ENCODE data around the gene COG2. TPM values are rescaled to one million over a fixed set of nuclear protein-coding genes. Genes with fewer than 3 reads are reported as not detected.

COG2 gene
- total and polyA plus RNA-seq, 2 of the 13 experiments (the other 11 are each of a cell fraction or from before 2014, with no cell fraction given): 16.8 to 36.3 TPM

DNA sequence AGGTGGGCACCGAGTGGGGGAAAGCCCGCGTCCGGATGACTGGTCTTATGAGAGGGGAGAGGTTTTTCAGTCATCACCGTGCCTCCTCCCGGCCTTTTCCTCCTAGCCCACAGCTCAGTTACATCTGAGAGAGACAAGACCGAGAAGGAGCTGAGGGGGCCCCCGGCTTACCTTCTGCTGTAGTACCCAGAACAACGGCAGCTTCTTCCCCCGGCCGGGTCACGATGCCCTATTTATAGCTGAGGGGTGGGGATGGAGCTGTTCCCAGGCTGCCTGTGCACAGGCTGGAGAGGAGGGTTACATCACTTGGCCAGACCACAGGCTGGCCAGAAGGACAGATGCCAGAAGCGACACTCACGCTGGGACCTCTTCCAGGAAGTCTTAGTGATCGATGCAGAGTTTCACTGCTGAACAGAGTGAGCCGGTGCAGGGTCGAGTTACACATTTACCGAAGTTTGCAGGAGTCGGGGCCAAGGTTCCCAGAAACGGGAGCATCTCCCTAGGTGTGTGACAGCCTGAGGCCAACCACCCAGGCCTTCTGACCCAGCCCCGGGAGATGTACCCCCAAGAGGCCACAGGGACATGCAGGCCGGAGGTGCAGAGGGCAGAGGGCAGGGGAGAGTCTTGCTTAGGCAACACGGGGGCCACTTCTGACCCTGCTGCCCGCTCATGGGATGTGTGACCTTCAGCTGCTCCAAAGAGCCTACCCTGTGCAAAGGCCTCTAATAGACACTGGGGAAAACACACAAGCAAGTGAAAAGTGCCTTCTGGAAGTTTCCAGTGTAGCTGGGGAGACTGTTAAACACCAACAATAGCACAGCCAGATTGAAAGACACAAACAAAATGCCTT is 71.9 kb downstream of the COG2 start, which contains the start of gene AGT (continued):
- TF ChIP-seq RBM39 (IDR thresholded peaks at IDR 0.05; ENCODE audit: low read depth, low read length, poor library complexity, severe bottlenecking) (peak; percentile 55), JUND (CRISPR knock-in tag; IDR thresholded peaks at IDR 0.05) (peak; percentile 80), ZSCAN22 (CRISPR knock-in tag; IDR thresholded peaks at IDR 0.05) (peak; percentile 73; the same call in 1 of the 2 replicates), ZNF839 (CRISPR knock-in tag; IDR thresholded peaks at IDR 0.05; ENCODE audit: borderline replicate concordance) (0 out of 2 replicates have a peak, but pooled peaks have one; percentile 13), NR1H2 (CRISPR knock-in tag; IDR thresholded peaks at IDR 0.05; ENCODE audit: borderline replicate concordance, low read depth) (no peak), FOXM1 (CRISPR knock-in tag; IDR thresholded peaks at IDR 0.05) (no peak), THAP11 (CRISPR knock-in tag; IDR thresholded peaks at IDR 0.05) (peak; percentile 79), NCOR1 (IDR thresholded peaks at IDR 0.05; ENCODE audit: borderline replicate concordance, low read length) (peak; percentile 96), FLYWCH1 (CRISPR knock-in tag; IDR thresholded peaks at IDR 0.05) (no peak), ZNF569 (CRISPR knock-in tag; IDR thresholded peaks at IDR 0.05; ENCODE audit: borderline replicate concordance) (peak; percentile 83; the same call in 1 of the 2 replicates), PHF5A (CRISPR knock-in tag; IDR thresholded peaks at IDR 0.05; ENCODE audit: low read depth, unreplicated experiment) (peak; percentile 56), RFX5 (IDR thresholded peaks at IDR 0.05; ENCODE audit: low read depth, low read length) (no peak), REXO4 (CRISPR knock-in tag; IDR thresholded peaks at IDR 0.05; ENCODE audit: borderline replicate concordance) (no peak), WIZ (CRISPR knock-in tag; IDR thresholded peaks at IDR 0.05) (no peak; the same call in 1 of the 2 replicates), ZNF501 (CRISPR knock-in tag; IDR thresholded peaks at IDR 0.05) (peak; percentile 49; the same call in 1 of the 2 replicates), NR2C2 (CRISPR knock-in tag; IDR thresholded peaks at IDR 0.05; ENCODE audit: borderline replicate concordance) (peak; percentile 98), HES4 (CRISPR knock-in tag; IDR thresholded peaks at IDR 0.05; ENCODE audit: borderline replicate concordance) (peak; percentile 35; the same call in 1 of the 2 replicates), JUNB (CRISPR knock-in tag; IDR thresholded peaks at IDR 0.05; ENCODE audit: borderline replicate concordance) (peak; percentile 65; the same call in 1 of the 2 replicates), ZNF598 (CRISPR knock-in tag; IDR thresholded peaks at IDR 0.05; ENCODE audit: borderline replicate concordance) (no peak; the same call in 1 of the 2 replicates), ZC3H4 (CRISPR knock-in tag; IDR thresholded peaks at IDR 0.05; ENCODE audit: borderline replicate concordance) (no peak), RAD51 (IDR thresholded peaks at IDR 0.05; ENCODE audit: borderline replicate concordance) (no peak), KAT2B (IDR thresholded peaks at IDR 0.05; ENCODE audit: borderline replicate concordance, low read depth, low read length) (peak; percentile 2; the same call in 1 of the 2 replicates), ZNF256 (CRISPR knock-in tag; conservative IDR thresholded peaks at IDR 0.05) (peak; percentile 29), NCOA1 (CRISPR knock-in tag; IDR thresholded peaks at IDR 0.05) (peak; percentile 99), RFX3 (CRISPR knock-in tag; IDR thresholded peaks at IDR 0.05) (0 out of 2 replicates have a peak, but pooled peaks have one; percentile 31)
- TF ChIP-seq, protein P1, sequence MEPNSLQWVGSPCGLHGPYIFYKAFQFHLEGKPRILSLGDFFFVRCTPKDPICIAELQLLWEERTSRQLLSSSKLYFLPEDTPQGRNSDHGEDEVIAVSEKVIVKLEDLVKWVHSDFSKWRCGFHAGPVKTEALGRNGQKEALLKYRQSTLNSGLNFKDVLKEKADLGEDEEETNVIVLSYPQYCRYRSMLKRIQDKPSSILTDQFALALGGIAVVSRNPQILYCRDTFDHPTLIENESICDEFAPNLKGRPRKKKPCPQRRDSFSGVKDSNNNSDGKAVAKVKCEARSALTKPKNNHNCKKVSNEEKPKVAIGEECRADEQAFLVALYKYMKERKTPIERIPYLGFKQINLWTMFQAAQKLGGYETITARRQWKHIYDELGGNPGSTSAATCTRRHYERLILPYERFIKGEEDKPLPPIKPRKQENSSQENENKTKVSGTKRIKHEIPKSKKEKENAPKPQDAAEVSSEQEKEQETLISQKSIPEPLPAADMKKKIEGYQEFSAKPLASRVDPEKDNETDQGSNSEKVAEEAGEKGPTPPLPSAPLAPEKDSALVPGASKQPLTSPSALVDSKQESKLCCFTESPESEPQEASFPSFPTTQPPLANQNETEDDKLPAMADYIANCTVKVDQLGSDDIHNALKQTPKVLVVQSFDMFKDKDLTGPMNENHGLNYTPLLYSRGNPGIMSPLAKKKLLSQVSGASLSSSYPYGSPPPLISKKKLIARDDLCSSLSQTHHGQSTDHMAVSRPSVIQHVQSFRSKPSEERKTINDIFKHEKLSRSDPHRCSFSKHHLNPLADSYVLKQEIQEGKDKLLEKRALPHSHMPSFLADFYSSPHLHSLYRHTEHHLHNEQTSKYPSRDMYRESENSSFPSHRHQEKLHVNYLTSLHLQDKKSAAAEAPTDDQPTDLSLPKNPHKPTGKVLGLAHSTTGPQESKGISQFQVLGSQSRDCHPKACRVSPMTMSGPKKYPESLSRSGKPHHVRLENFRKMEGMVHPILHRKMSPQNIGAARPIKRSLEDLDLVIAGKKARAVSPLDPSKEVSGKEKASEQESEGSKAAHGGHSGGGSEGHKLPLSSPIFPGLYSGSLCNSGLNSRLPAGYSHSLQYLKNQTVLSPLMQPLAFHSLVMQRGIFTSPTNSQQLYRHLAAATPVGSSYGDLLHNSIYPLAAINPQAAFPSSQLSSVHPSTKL (CRISPR knock-in tag; IDR thresholded peaks at IDR 0.05): peak; percentile 97
- TF ChIP-seq, protein P2, sequence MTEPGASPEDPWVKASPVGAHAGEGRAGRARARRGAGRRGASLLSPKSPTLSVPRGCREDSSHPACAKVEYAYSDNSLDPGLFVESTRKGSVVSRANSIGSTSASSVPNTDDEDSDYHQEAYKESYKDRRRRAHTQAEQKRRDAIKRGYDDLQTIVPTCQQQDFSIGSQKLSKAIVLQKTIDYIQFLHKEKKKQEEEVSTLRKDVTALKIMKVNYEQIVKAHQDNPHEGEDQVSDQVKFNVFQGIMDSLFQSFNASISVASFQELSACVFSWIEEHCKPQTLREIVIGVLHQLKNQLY (CRISPR knock-in tag; IDR thresholded peaks at IDR 0.05): peak; percentile 97
